HL-60 (cell line): Measurements from ENCODE around the gene SPTBN1.

Experiments used
- DNase-seq, 2 experiments: peaks; one replicate each; pipeline ENCODE4 v3.0.0-alpha.2; 2010 to 2020; ENCODE audit warnings: low read depth in 1 of 2, low spot score in 1 of 2
- H3K27ac ChIP-seq: fragments of 250-450 bp; sonication (Bioruptor Pico); replicated peaks from 2 replicates; pipeline ENCODE4 v1.5.1; 2020; ENCODE audit warnings: mild to moderate bottlenecking, moderate library complexity
- H3K27me3 ChIP-seq: fragments of 250-450 bp; sonication (Bioruptor Pico); 2 replicates; pipeline ENCODE4 v1.5.1; 2021; ENCODE audit warnings: mild to moderate bottlenecking, moderate library complexity; ENCODE audit not compliant: insufficient read depth, poor library complexity, severe bottlenecking
- H3K4me3 ChIP-seq: replicated peaks from 2 replicates; pipeline ENCODE4 v1.5.1; 2011; ENCODE audit warnings: mild to moderate bottlenecking, control low read depth, low read length; ENCODE audit not compliant: insufficient read depth
- GABPA ChIP-seq: IDR thresholded peaks from 2 replicates; pipeline ENCODE4 v1.6.1; 2012; ENCODE audit warnings: low read depth
- POLR2AphosphoS5 ChIP-seq: IDR thresholded peaks from 2 replicates; pipeline ENCODE4 v1.6.1; 2012; ENCODE audit warnings: low read depth
- SPI1 ChIP-seq: IDR thresholded peaks from 2 replicates; pipeline ENCODE4 v1.6.1; 2012; ENCODE audit warnings: low read depth, mild to moderate bottlenecking, borderline replicate concordance
- TF ChIP-seq, protein P1 (sequence below): IDR thresholded peaks from one replicate; pipeline ENCODE4 v1.5.1; 2011; ENCODE audit warnings: low read length, control low read depth, inconsistent platforms; ENCODE audit not compliant: insufficient read depth
- TF ChIP-seq, protein P2 (sequence below): IDR thresholded peaks from 2 replicates; pipeline ENCODE4 v1.6.1; 2012; ENCODE audit warnings: low read depth; ENCODE audit not compliant: insufficient replicate concordance

SPTBN1 gene

DNA sequence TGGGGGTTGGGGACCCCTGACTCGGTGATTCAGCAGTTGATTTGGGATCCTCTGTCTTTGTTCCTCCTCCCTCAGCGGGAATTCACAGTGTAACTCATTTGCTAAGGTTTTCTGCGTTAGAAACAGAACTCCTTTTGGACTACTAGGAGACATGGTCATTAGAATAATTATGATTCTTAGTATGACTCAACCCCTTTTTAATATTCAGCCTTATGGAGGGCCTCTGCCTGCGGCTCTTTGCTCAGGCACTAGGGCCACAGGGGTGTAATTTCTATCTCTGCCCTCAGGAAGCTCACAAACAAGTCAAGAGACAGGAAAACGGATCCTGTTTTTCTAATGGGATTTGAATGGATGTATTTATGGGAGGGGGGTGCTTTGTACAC, 117.4 kb downstream of the SPTBN1 start:
- Histone ChIP-seq H3K27ac (peak overlapping the region; percentile 68), H3K4me3 (no peak overlapping the region), H3K27me3 (no peaks in the 10 kb centered on the region)
- TF ChIP-seq, protein P1, sequence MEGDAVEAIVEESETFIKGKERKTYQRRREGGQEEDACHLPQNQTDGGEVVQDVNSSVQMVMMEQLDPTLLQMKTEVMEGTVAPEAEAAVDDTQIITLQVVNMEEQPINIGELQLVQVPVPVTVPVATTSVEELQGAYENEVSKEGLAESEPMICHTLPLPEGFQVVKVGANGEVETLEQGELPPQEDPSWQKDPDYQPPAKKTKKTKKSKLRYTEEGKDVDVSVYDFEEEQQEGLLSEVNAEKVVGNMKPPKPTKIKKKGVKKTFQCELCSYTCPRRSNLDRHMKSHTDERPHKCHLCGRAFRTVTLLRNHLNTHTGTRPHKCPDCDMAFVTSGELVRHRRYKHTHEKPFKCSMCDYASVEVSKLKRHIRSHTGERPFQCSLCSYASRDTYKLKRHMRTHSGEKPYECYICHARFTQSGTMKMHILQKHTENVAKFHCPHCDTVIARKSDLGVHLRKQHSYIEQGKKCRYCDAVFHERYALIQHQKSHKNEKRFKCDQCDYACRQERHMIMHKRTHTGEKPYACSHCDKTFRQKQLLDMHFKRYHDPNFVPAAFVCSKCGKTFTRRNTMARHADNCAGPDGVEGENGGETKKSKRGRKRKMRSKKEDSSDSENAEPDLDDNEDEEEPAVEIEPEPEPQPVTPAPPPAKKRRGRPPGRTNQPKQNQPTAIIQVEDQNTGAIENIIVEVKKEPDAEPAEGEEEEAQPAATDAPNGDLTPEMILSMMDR: no peak
- TF ChIP-seq, protein P2, sequence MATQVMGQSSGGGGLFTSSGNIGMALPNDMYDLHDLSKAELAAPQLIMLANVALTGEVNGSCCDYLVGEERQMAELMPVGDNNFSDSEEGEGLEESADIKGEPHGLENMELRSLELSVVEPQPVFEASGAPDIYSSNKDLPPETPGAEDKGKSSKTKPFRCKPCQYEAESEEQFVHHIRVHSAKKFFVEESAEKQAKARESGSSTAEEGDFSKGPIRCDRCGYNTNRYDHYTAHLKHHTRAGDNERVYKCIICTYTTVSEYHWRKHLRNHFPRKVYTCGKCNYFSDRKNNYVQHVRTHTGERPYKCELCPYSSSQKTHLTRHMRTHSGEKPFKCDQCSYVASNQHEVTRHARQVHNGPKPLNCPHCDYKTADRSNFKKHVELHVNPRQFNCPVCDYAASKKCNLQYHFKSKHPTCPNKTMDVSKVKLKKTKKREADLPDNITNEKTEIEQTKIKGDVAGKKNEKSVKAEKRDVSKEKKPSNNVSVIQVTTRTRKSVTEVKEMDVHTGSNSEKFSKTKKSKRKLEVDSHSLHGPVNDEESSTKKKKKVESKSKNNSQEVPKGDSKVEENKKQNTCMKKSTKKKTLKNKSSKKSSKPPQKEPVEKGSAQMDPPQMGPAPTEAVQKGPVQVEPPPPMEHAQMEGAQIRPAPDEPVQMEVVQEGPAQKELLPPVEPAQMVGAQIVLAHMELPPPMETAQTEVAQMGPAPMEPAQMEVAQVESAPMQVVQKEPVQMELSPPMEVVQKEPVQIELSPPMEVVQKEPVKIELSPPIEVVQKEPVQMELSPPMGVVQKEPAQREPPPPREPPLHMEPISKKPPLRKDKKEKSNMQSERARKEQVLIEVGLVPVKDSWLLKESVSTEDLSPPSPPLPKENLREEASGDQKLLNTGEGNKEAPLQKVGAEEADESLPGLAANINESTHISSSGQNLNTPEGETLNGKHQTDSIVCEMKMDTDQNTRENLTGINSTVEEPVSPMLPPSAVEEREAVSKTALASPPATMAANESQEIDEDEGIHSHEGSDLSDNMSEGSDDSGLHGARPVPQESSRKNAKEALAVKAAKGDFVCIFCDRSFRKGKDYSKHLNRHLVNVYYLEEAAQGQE: no peak
- no peak for TF ChIP-seq POLR2AphosphoS5
- no peak for TF ChIP-seq SPI1
- no peak for TF ChIP-seq GABPA
- no peak for DNase-seq

DNA sequence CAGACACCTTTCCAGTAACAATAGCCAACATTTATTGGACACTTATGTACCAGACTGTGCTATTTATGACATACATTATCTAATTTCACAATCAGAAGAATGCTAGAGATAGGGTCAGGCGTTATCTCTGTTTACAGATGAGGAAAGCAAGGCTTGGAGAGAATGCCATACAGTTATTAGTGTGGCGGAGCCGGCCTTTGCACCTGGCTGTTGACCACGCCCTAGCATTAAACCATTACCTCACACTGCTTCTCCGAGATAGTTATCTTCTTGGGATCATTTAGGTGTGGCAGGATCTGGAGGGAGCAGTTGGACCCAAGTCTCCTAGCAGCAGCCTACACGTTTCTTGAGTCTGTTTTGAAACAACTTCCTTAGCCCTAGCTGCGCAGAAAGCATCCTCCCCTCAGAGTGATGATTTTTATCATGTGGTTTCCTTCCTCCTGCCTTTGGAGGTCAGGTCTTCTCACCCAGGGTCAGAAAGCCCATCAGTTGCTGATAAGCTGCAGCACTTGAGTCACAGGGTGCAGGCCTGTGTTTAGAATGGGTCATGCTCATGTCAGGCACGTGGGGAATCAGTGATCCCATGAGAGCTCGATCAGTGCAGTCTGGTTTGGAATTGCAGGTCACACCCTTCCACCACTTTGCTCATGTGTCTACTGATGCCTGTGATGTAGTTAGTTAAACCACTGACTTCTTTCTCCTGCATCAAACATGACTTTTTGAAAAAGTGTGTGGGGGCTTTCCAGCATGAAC, 118.2 kb downstream of the SPTBN1 start:
- no peaks in the 10 kb centered on the region for H3K27me3 ChIP-seq
- TF ChIP-seq, protein P1: no peak
- TF ChIP-seq POLR2AphosphoS5 (0 out of 2 replicates have a peak, but pooled peaks have one; percentile 24), SPI1 (peak; percentile 6; the same call in 1 of the 2 replicates)
- no peak overlapping the region for H3K4me3 ChIP-seq
- H3K27ac ChIP-seq: peak overlapping the region; percentile 68
- DNase-seq: peak; percentile 52 to 71

DNA sequence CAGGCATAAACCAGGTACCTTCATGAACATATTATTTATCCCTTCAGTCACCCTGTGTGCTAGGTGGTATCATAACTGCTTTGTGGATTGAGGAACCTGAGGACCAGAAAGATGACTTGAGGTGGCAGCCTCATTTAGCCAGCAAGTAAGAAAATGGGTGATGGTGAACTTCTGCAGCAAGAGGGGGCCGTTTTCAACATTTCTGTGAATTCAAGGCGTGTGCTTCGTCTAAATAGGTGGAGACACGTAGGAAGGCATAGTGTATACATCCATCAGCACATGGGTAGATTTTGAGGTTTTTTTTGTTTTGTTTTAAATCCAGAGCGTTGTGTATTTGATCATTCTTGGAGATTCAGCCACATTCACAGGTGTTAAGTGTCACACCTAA, 118.7 kb downstream of the SPTBN1 start:
- no peak for TF ChIP-seq SPI1
- no peak for TF ChIP-seq GABPA
- TF ChIP-seq, protein P1: no peak
- no peak for TF ChIP-seq POLR2AphosphoS5
- TF ChIP-seq, protein P2: no peak
- no peak for DNase-seq
- Histone ChIP-seq H3K27ac (no peak overlapping the region), H3K27me3 (no peaks in the 10 kb centered on the region), H3K4me3 (no peak overlapping the region)

DNA sequence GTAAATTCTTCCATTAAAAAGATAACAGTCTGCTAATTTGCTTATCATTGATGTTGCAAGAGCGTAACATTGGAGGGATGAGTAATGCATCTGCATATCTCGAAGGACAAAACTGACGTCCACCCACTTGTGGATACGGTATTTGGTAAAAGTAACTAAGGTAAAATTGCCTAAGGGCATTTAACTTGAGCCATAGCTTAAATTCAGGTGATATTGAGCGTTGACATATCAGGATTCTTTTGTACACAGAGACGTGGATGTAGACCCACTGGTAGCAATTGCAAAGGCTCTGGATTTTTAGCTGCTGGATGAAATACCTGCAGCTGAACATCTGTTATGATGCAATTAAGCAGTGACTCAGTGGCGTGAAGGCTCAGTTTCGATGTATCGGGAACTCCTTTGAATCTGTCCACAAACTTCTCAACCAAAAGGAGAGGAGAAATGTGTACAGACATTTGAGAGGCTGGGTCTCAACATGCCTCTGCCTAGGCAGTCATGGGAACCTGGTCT, 119.3 kb downstream of the SPTBN1 start:
- TF ChIP-seq SPI1: no peak
- TF ChIP-seq, protein P1: no peak
- TF ChIP-seq, protein P2: no peak
- no peak for TF ChIP-seq GABPA
- TF ChIP-seq POLR2AphosphoS5: no peak
- Histone ChIP-seq H3K27ac (no peak overlapping the region), H3K4me3 (no peak overlapping the region), H3K27me3 (no peaks in the 10 kb centered on the region)
- peak in 1 of 2 experiments; percentile 50 for DNase-seq
